Measurements from ENCODE around the gene WWC2.

GRCh38 chr4:183314336-183314735 is 215.3 kb downstream of the WWC2 start:
- TF ChIP-seq CTCF (IDR thresholded peaks at IDR 0.05; ENCODE audit: low read depth, low read length, poor library complexity, severe bottlenecking), result no peak
- no peak for TF ChIP-seq EZH2phosphoT487 (IDR thresholded peaks at IDR 0.05; ENCODE audit: borderline replicate concordance, low read length)

All from DOHH2 (cell line).